KOPT-K1 (cell line): Measurements from ENCODE around the gene GPR176.
A peak's percentile ranks its signal among the peaks of the same experiment; 100 is the strongest.

ENCODE experiments used
- H3K27ac ChIP-seq: fragments of 200-600 bp; sonication (generic); 2 replicates; pipeline ENCODE4 v1.5.1; 2016; ENCODE audit warnings: antibody characterized with exemption, mild to moderate bottlenecking, low read depth, low read length; ENCODE audit not compliant: poor library complexity, severe bottlenecking
- H3K36me3 ChIP-seq: fragments of 200-600 bp; sonication (generic); 2 replicates; pipeline ENCODE4 v1.5.1; 2017; ENCODE audit warnings: antibody characterized with exemption, mild to moderate bottlenecking, low read length, moderate library complexity; ENCODE audit not compliant: insufficient read depth
- H3K9me3 ChIP-seq: fragments of 200-600 bp; sonication (generic); 2 replicates; pipeline ENCODE4 v1.5.1; 2017; ENCODE audit warnings: antibody characterized with exemption, low read length, mild to moderate bottlenecking; ENCODE audit not compliant: insufficient read depth, poor library complexity, severe bottlenecking

Gene GPR176

GRCh38 chr15:39770748-39771689 is 149.0 kb downstream of the GPR176 start:
- Histone ChIP-seq H3K9me3 (no peaks in the 10 kb centered on the region), H3K36me3 (no peaks in the 10 kb centered on the region), H3K27ac (peak overlapping the region; percentile 70)

DNA sequence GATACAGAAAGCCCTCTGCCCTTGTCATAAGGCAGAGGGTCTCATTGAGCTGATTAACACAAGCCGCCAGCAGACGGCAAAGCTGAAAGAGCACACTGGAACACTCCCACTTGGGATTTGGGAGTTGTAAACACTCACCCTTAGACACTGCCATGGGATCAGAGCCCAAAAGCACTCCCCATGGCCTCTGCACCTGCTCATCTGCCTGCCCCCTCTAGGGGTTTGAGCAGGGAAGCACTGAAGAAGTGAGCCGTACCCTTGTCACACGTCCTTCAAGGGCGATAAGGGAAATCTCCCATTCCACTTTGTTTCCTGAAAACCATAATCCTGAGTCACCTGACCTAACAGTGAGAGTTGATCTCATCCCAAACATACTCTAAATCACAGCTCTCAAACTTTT is 152.1 kb downstream of the GPR176 start:
- Histone ChIP-seq H3K27ac (no peak overlapping the region), H3K36me3 (no peaks in the 10 kb centered on the region), H3K9me3 (no peaks in the 10 kb centered on the region)

- Histone ChIP-seq H3K9me3 (no peaks in the 10 kb centered on the region), H3K27ac (no peak overlapping the region), H3K36me3 (no peaks in the 10 kb centered on the region)
These were observed 159.1 kb downstream of the GPR176 start for GRCh38 chr15:39761006-39761405.

GRCh38 chr15:39756806-39757522 is 163.1 kb downstream of the GPR176 start:
- Histone ChIP-seq H3K9me3 (no peaks in the 10 kb centered on the region), H3K27ac (no peak overlapping the region), H3K36me3 (no peaks in the 10 kb centered on the region)

DNA sequence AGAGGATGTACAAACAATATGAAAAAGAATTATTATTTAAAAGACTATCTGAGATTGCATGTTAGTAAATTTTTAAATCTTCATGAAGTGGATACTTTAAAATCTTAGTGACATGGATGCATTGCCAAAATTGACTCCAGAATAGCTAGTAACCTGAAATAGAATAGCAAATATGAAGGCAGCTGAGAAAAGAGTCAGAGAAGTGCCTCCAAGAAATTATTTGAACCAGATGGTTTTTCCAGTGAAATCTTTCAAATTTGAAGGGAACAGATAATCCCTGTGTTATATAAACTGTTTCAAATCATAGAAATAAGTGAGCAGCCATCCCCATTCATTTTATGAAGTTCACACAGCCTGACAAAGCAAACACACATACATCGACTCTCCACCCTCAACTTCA is 167.1 kb downstream of the GPR176 start:
- no peaks in the 10 kb centered on the region for H3K9me3 ChIP-seq
- H3K36me3 ChIP-seq, result no peaks in the 10 kb centered on the region
- H3K27ac ChIP-seq, result no peak overlapping the region

- H3K27ac ChIP-seq, result no peak overlapping the region
- H3K36me3 ChIP-seq, result no peaks in the 10 kb centered on the region
- no peaks in the 10 kb centered on the region for H3K9me3 ChIP-seq
These were observed 167.8 kb downstream of the GPR176 start for GRCh38 chr15:39752246-39752645.
